HG03108 (cell line): Measurements from ENCODE around the gene PRMT1.
"Not testable (repeated sequence)": the region's sequence is repeated elsewhere in the genome, so short reads cannot be mapped to it uniquely, and the experiment has no call there.

Source experiments
- ATAC-seq: cut with Tn5 transposase; IDR thresholded peaks from one replicate; pipeline ENCODE4 v1.9.1; 2021; ENCODE audit warnings: moderate library complexity; ENCODE audit not compliant: unreplicated experiment

The PRMT1 gene

GRCh38 chr19:49718511-49718910 is 41.4 kb downstream of the PRMT1 start:
- no peak for ATAC-seq

- no peak for ATAC-seq
Measured at GRCh38 chr19:49718991-49719390, 41.9 kb downstream of the PRMT1 start.

- ATAC-seq, result not testable (repeated sequence)
Measured at GRCh38 chr19:49719420-49719819, 42.3 kb downstream of the PRMT1 start.

GRCh38 chr19:49727217-49728030 is 50.4 kb downstream of the PRMT1 start:
- ATAC-seq, result no peak

- ATAC-seq, result no peak
Measured at GRCh38 chr19:49730166-49730565, 53.1 kb downstream of the PRMT1 start.
